Measurements from ENCODE around the gene THYN1. TPM values are rescaled to one million over a fixed set of nuclear protein-coding genes. Genes with fewer than 3 reads are reported as not detected.

The THYN1 gene
- total RNA-seq, result 33.7 TPM
- long read RNA-seq, transcript THYN1-204 (8 exons, 893 nt), result minor isoform, 17 of 72 reads
- long read RNA-seq, transcript THYN1-203 (8 exons, 943 nt), result major isoform, 27 of 72 reads
- long read RNA-seq, transcript THYN1-201 (7 exons, 1,299 nt), result minor isoform, 10 of 72 reads
- long read RNA-seq, partial matches to known transcripts, result 4 of 72 reads
- long read RNA-seq, other reads (novel, unspliced or antisense), result 8 of 72 reads

DNA sequence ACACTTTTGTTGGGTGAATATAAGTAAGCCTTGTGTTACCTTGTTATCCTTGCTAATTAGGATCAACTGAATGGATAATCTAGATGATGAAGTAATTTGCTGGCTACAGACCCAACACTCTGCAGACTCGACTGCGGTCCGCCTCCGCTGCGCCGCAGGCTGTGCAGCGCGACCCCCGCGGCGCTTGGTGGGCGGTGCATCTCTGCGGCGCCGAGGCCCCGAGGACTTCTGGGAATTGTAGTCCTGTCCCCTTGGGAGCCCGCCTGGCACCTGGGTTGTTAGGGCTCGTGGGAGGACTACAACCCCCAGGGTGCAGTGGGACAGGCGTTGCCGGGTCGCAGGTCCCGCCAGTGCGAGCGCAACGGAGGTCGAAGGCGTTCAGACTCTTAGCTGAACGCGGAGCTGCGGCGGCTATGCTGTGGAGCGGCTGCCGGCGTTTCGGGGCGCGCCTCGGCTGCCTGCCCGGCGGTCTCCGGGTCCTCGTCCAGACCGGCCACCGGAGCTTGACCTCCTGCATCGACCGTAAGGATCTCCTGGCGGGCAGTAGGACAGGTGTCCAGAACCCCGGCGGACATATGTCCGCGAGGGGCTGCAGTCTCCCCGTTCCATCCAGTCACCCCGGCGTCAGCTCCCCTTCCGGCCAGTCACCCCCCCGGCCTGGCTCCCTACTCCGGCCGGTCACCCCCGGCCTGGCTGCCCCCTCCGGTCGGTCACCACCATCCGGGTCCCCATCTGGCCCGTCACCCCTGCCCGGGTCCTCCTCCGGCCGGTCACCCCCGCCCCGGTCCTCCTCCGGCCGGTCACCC lies at the start of gene THYN1, which contains the start of gene ACAD8:
Gene THYN1 (minus strand): TSS at position 165 of the 806 bp plus-strand sequence. CDS start 470 bp downstream, outside the sequence.
Gene ACAD8 (plus strand): TSS at position 381 of the 806 bp plus-strand sequence. CDS start 33 bp downstream, at position 414.
- peak; percentile 98 for DNase-seq
- no peaks in the 10 kb centered on the region for H3K9me3 ChIP-seq
- H3K27me3 ChIP-seq (ENCODE audit: low read depth), result no peaks in the 10 kb centered on the region
- H3K4me1 ChIP-seq, result peaks cover 46% of the 10 kb centered on the region
- H3K4me3 ChIP-seq, result peak within 1 kb of the TSS; percentile 88
- peak; percentile 100 for ATAC-seq
- intact Hi-C loops (cut with DNase I), result no loop called here
- TF ChIP-seq, protein P1, sequence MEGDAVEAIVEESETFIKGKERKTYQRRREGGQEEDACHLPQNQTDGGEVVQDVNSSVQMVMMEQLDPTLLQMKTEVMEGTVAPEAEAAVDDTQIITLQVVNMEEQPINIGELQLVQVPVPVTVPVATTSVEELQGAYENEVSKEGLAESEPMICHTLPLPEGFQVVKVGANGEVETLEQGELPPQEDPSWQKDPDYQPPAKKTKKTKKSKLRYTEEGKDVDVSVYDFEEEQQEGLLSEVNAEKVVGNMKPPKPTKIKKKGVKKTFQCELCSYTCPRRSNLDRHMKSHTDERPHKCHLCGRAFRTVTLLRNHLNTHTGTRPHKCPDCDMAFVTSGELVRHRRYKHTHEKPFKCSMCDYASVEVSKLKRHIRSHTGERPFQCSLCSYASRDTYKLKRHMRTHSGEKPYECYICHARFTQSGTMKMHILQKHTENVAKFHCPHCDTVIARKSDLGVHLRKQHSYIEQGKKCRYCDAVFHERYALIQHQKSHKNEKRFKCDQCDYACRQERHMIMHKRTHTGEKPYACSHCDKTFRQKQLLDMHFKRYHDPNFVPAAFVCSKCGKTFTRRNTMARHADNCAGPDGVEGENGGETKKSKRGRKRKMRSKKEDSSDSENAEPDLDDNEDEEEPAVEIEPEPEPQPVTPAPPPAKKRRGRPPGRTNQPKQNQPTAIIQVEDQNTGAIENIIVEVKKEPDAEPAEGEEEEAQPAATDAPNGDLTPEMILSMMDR (IDR thresholded peaks at IDR 0.05), result peak; percentile 55
- peaks cover 50% of the 10 kb centered on the region for H3K36me3 ChIP-seq
- peak within 1 kb of the TSS; percentile 80 for H3K27ac ChIP-seq

DNA sequence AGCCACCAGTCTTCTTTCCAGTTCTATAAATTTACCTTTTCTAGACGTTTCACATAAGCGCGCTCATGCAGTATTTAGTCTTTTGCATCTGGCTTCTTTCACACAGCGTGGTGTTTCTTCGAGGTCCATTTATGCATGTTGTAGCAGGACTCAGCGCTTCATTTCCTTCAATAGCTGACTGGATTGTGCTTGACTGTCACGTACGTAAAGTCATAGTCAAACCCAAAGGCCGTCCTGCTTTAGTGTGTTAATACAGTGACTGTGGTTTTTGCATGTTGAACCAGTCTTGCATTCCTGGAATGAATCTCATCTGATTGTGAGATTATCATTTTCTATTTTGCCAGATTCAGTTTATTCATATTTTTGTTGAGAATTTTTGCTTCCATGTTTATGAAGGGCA lies 41.5 kb upstream of the THYN1 start:
- H3K4me1 ChIP-seq, result no peaks in the 10 kb centered on the region
- no peak overlapping the region for H3K27ac ChIP-seq
- H3K4me3 ChIP-seq, result no peak overlapping the region
- no peak for DNase-seq
- ATAC-seq, result no peak
- TF ChIP-seq, protein P1 (IDR thresholded peaks at IDR 0.05), result no peak
- H3K9me3 ChIP-seq, result no peaks in the 10 kb centered on the region
- no peaks in the 10 kb centered on the region for H3K36me3 ChIP-seq
- no peaks in the 10 kb centered on the region for H3K27me3 ChIP-seq (ENCODE audit: low read depth)
- intact Hi-C loops (cut with DNase I), result no loop called here

DNA sequence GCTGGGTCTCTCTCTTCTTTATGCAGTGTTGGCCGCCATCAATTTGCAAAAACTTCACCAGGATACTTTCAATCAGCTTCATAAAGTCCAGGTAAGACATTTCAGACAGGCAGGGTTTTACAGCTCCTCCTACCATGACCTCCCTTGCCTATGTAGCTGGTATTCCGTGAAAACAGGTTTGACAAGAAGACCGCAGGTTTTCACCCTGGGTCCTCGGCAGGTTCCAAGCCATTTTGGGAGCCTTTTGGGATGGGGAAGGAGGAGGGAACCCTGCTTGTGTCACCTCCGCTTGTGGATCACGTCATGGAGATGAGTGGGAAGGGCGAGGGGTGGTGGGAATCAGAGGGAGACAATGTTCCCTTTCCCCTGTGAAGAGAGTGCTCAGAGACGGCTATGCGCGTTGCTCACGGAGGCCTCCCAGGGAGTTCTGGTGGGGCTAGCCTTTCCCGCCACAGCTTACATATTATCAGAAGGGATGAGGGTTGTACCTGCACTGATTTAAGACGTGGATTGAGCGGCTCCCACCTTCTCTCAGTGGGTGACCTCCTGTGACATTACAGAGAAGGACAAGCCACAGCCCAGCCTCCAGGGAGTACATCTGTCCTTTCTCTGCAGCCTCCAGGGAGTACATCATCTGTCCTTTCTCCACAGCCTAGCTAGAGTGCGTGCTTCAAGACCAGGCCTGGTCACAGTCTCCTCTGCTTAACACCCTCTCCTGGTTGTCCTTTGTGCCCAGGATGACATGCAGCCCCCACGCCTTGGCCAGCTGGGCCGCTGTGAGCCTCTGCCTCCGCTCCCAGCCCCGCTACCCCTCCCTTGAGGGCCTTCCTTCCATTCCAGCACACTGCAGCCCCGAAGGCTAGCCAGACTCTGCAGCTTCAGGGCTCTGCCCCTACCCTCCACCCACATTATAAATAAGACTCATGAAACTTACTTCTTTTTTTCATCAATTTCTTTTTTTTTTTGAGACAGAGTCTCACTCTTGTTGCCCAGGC lies 40.3 kb upstream of the THYN1 start:
- Histone ChIP-seq H3K4me1 (no peaks in the 10 kb centered on the region), H3K36me3 (no peaks in the 10 kb centered on the region), H3K27me3 (ENCODE audit: low read depth) (no peaks in the 10 kb centered on the region), H3K27ac (no peak overlapping the region), H3K9me3 (no peaks in the 10 kb centered on the region), H3K4me3 (no peak overlapping the region)
- intact Hi-C loops (cut with DNase I), result no loop called here
- TF ChIP-seq, protein P1 (IDR thresholded peaks at IDR 0.05), result no peak
- DNase-seq (no peak), ATAC-seq (no peak)

DNA sequence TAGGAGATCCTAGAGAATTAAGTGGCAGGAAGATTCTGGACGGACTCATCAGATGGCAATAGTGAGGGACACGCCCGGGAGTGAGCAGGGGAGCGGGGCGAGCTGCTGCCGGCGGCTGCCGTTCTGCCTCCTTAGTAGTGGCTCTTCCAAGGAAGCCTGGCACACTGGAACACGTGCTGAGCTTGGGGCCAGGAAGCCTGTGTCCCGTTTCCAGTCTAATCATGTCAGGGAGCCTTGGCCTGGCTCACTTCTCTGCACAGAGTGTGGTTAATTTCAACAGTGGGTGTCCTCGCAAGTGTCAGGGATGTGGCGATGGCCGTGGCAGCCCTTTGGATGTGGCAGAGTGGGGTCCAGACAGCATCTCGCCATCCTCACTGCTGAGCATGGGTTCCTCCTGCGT lies 39.5 kb upstream of the THYN1 start:
- no peak for DNase-seq

More for the DNA sequence above, 39.5 kb upstream of the THYN1 start:
- ATAC-seq, result peak in 1 of 2 donors; percentile 15
- Histone ChIP-seq H3K4me3 (no peak overlapping the region), H3K27me3 (ENCODE audit: low read depth) (no peaks in the 10 kb centered on the region), H3K9me3 (no peaks in the 10 kb centered on the region), H3K36me3 (no peaks in the 10 kb centered on the region), H3K4me1 (no peaks in the 10 kb centered on the region), H3K27ac (no peak overlapping the region)
- intact Hi-C loops (cut with DNase I), result no loop called here
- TF ChIP-seq, protein P1 (IDR thresholded peaks at IDR 0.05), result no peak

Measured in lower lobe of right lung (tissue), 2 donors.